ENCODE measurements around the gene ITPR2.
"Not testable (repeated sequence)": the region's sequence is repeated elsewhere in the genome, so short reads cannot be mapped to it uniquely, and the experiment has no call there.

The ITPR2 gene

GRCh38 chr12:26435069-26435404, 398.0 kb downstream of the ITPR2 start:
- no peaks in the 10 kb centered on the region for H4K20me1 ChIP-seq (ENCODE audit: insufficient read depth, low read length)
- no peaks in the 10 kb centered on the region for H3K9me2 ChIP-seq (ENCODE audit: low read depth, low read length)
- TF ChIP-seq CTCF (IDR thresholded peaks at IDR 0.05; ENCODE audit: low read length) (no peak), EZH2 (IDR thresholded peaks at IDR 0.05; ENCODE audit: borderline replicate concordance, low read length) (no peak)
- no peak overlapping the region for H3K4me3 ChIP-seq (ENCODE audit: low read depth, low read length, poor library complexity, severe bottlenecking)
- peaks cover 10% of the 10 kb centered on the region; the same call in 1 of the 2 replicates for H3K36me3 ChIP-seq (ENCODE audit: insufficient read depth, low read length)
- no peak overlapping the region for H3K27ac ChIP-seq (ENCODE audit: low read depth, low read length, poor library complexity, severe bottlenecking)
- no peaks in the 10 kb centered on the region for H3K4me1 ChIP-seq (ENCODE audit: insufficient read depth, low read length, severe bottlenecking)
- H3K27me3 ChIP-seq (ENCODE audit: insufficient read depth, low read length), result no peaks in the 10 kb centered on the region
- no peak overlapping the region for H3K9ac ChIP-seq (ENCODE audit: low read length)
- no peaks in the 10 kb centered on the region for H3K9me3 ChIP-seq (ENCODE audit: low read length)
- H3F3A ChIP-seq (ENCODE audit: insufficient read depth, low read length), result no peaks in the 10 kb centered on the region
- no peak overlapping the region for H3K4me2 ChIP-seq (ENCODE audit: low read length)
- no peaks in the 10 kb centered on the region for H3K79me2 ChIP-seq (ENCODE audit: insufficient read depth, low read length)
- no peak overlapping the region for H2AFZ ChIP-seq (ENCODE audit: low read length)

- Histone ChIP-seq H3K4me1 (ENCODE audit: insufficient read depth, low read length, severe bottlenecking) (no peaks in the 10 kb centered on the region), H4K20me1 (ENCODE audit: insufficient read depth, low read length) (no peaks in the 10 kb centered on the region), H3F3A (ENCODE audit: insufficient read depth, low read length) (no peaks in the 10 kb centered on the region), H3K27me3 (ENCODE audit: insufficient read depth, low read length) (no peaks in the 10 kb centered on the region), H3K79me2 (ENCODE audit: insufficient read depth, low read length) (no peaks in the 10 kb centered on the region), H3K9me2 (ENCODE audit: low read depth, low read length) (no peaks in the 10 kb centered on the region), H3K9ac (ENCODE audit: low read length) (no peak overlapping the region), H3K36me3 (ENCODE audit: insufficient read depth, low read length) (0 out of 2 replicates have a peak, but pooled peaks cover 7% of the 10 kb centered on the region), H3K27ac (ENCODE audit: low read depth, low read length, poor library complexity, severe bottlenecking) (no peak overlapping the region), H3K4me2 (ENCODE audit: low read length) (no peak overlapping the region), H3K4me3 (ENCODE audit: low read depth, low read length, poor library complexity, severe bottlenecking) (no peak overlapping the region), H2AFZ (ENCODE audit: low read length) (no peak overlapping the region), H3K9me3 (ENCODE audit: low read length) (no peaks in the 10 kb centered on the region)
- TF ChIP-seq EZH2 (IDR thresholded peaks at IDR 0.05; ENCODE audit: borderline replicate concordance, low read length), result no peak
- TF ChIP-seq CTCF (IDR thresholded peaks at IDR 0.05; ENCODE audit: low read length), result peak; percentile 90
Observed at GRCh38 chr12:26434299-26435068, 398.5 kb downstream of the ITPR2 start.

- not testable (repeated sequence) for H3K36me3 ChIP-seq (ENCODE audit: insufficient read depth, low read length); H3K9me3 ChIP-seq (ENCODE audit: low read length); H3K4me1 ChIP-seq (ENCODE audit: insufficient read depth, low read length, severe bottlenecking); H2AFZ ChIP-seq (ENCODE audit: low read length); H3K27me3 ChIP-seq (ENCODE audit: insufficient read depth, low read length); H3F3A ChIP-seq (ENCODE audit: insufficient read depth, low read length); H4K20me1 ChIP-seq (ENCODE audit: insufficient read depth, low read length); H3K9me2 ChIP-seq (ENCODE audit: low read depth, low read length); H3K27ac ChIP-seq (ENCODE audit: low read depth, low read length, poor library complexity, severe bottlenecking); H3K4me3 ChIP-seq (ENCODE audit: low read depth, low read length, poor library complexity, severe bottlenecking); H3K4me2 ChIP-seq (ENCODE audit: low read length); H3K79me2 ChIP-seq (ENCODE audit: insufficient read depth, low read length); H3K9ac ChIP-seq (ENCODE audit: low read length)
Observed at GRCh38 chr12:26433701-26434100, 399.3 kb downstream of the ITPR2 start.

- H3K36me3 ChIP-seq (ENCODE audit: insufficient read depth, low read length), result no peaks in the 10 kb centered on the region
- H3K27me3 ChIP-seq (ENCODE audit: insufficient read depth, low read length), result no peaks in the 10 kb centered on the region
- no peaks in the 10 kb centered on the region for H3K79me2 ChIP-seq (ENCODE audit: insufficient read depth, low read length)
- no peak overlapping the region for H3K27ac ChIP-seq (ENCODE audit: low read depth, low read length, poor library complexity, severe bottlenecking)
- H3K4me1 ChIP-seq (ENCODE audit: insufficient read depth, low read length, severe bottlenecking), result no peaks in the 10 kb centered on the region
- no peaks in the 10 kb centered on the region for H4K20me1 ChIP-seq (ENCODE audit: insufficient read depth, low read length)
- H3K9ac ChIP-seq (ENCODE audit: low read length), result no peak overlapping the region
- H3K4me2 ChIP-seq (ENCODE audit: low read length), result no peak overlapping the region
- no peaks in the 10 kb centered on the region for H3K9me2 ChIP-seq (ENCODE audit: low read depth, low read length)
- TF ChIP-seq CTCF (IDR thresholded peaks at IDR 0.05; ENCODE audit: low read length), result no peak
- TF ChIP-seq EZH2 (IDR thresholded peaks at IDR 0.05; ENCODE audit: borderline replicate concordance, low read length), result no peak
- H3K9me3 ChIP-seq (ENCODE audit: low read length), result no peaks in the 10 kb centered on the region
- no peak overlapping the region for H2AFZ ChIP-seq (ENCODE audit: low read length)
- no peak overlapping the region for H3K4me3 ChIP-seq (ENCODE audit: low read depth, low read length, poor library complexity, severe bottlenecking)
- no peaks in the 10 kb centered on the region for H3F3A ChIP-seq (ENCODE audit: insufficient read depth, low read length)
Observed at GRCh38 chr12:26431211-26431610, 401.8 kb downstream of the ITPR2 start.

- H3K27me3 ChIP-seq (ENCODE audit: insufficient read depth, low read length); H3K79me2 ChIP-seq (ENCODE audit: insufficient read depth, low read length); H3K9me3 ChIP-seq (ENCODE audit: low read length): not testable (repeated sequence)
Observed at GRCh38 chr12:26430596-26430995, 402.4 kb downstream of the ITPR2 start.

More at GRCh38 chr12:26430596-26430995, 402.4 kb downstream of the ITPR2 start:
- not testable (repeated sequence) for H3K9ac ChIP-seq (ENCODE audit: low read length); H4K20me1 ChIP-seq (ENCODE audit: insufficient read depth, low read length); H3K4me1 ChIP-seq (ENCODE audit: insufficient read depth, low read length, severe bottlenecking); H3K36me3 ChIP-seq (ENCODE audit: insufficient read depth, low read length); H3K4me2 ChIP-seq (ENCODE audit: low read length); H3K4me3 ChIP-seq (ENCODE audit: low read depth, low read length, poor library complexity, severe bottlenecking); H2AFZ ChIP-seq (ENCODE audit: low read length); H3K9me2 ChIP-seq (ENCODE audit: low read depth, low read length); H3F3A ChIP-seq (ENCODE audit: insufficient read depth, low read length); H3K27ac ChIP-seq (ENCODE audit: low read depth, low read length, poor library complexity, severe bottlenecking)

All from OCI-LY1 (cell line).